Panc1 (cell line): ENCODE measurements around the gene KLF9. TPM values are rescaled to one million over a fixed set of nuclear protein-coding genes. Genes with fewer than 3 reads are reported as not detected.

ENCODE experiments used
- ATAC-seq: fragments of 200-7000 bp; cut with Tn5 transposase; 2 replicates; pipeline ENCODE4 v1.9.1; 2020; ENCODE audit warnings: mild to moderate bottlenecking, moderate library complexity
- BruUV-seq: library from RNA; stranded (reverse); fragments of 400-500 nt; replicated peaks from 2 replicates; lab custom pipeline; 2021; lab: Mats Ljungman, UMichigan
- CTCF ChIA-PET: fragments of 300-600 bp; sonication (Branson Sonifier 250); formaldehyde crosslinking; loops from one replicate; lab custom pipeline; 2022; ENCODE audit warnings: antibody characterized with exemption; lab: Charles Lee
- POLR2A ChIA-PET: fragments of 300-600 bp; sonication (Branson Sonifier 250); formaldehyde crosslinking; loops from one replicate; lab custom pipeline; 2022; ENCODE audit warnings: antibody characterized with exemption; lab: Charles Lee
- DNase-seq: peaks from one replicate; pipeline ENCODE4 v3.0.0-alpha.2; 2010; ENCODE audit warnings: low read depth, low spot score
- H3K27ac ChIP-seq: 2 replicates; pipeline ENCODE4 v1.5.1; 2011; ENCODE audit warnings: mild to moderate bottlenecking, low read length, inconsistent platforms
- H3K27me3 ChIP-seq: fragments of 200-500 bp; sonication (Bioruptor generic); 2 replicates; pipeline ENCODE4 v1.6.0; 2014; ENCODE audit warnings: low read length, inconsistent platforms; ENCODE audit not compliant: control insufficient read depth, insufficient read depth
- H3K36me3 ChIP-seq: fragments of 200-500 bp; sonication (Bioruptor generic); 2 replicates; pipeline ENCODE4 v1.5.1; 2014; ENCODE audit warnings: inconsistent platforms, mild to moderate bottlenecking, low read length, moderate library complexity; ENCODE audit not compliant: control insufficient read depth, insufficient read depth
- H3K4me1 ChIP-seq: 2 replicates; pipeline ENCODE4 v1.5.1; 2011; ENCODE audit warnings: inconsistent platforms, mild to moderate bottlenecking, low read length, moderate library complexity; ENCODE audit not compliant: control insufficient read depth, insufficient read depth
- H3K4me3 ChIP-seq, 2 experiments: 2 replicates each; pipeline ENCODE4 v1.5.1; 2011 to 2012; ENCODE audit warnings: low read depth in 2 of 2, low read length in 2 of 2, mild to moderate bottlenecking in 2 of 2, inconsistent platforms in 1 of 2, moderate library complexity in 1 of 2
- H3K9me3 ChIP-seq: fragments of 200-500 bp; sonication (Bioruptor generic); 2 replicates; pipeline ENCODE4 v1.5.1; 2014; ENCODE audit warnings: low read depth, mild to moderate bottlenecking, inconsistent platforms, low read length, moderate library complexity; ENCODE audit not compliant: control insufficient read depth, insufficient read depth
- CTCF ChIP-seq: fragments of 450-650 bp; IDR thresholded peaks from 2 replicates; pipeline ENCODE4 v1.5.1; 2017; ENCODE audit warnings: mild to moderate bottlenecking
- POLR2AphosphoS5 ChIP-seq: IDR thresholded peaks from 2 replicates; pipeline ENCODE4 v1.6.1; 2012; ENCODE audit warnings: mild to moderate bottlenecking, low read depth, low read length, moderate library complexity
- REST ChIP-seq, 2 experiments: IDR thresholded peaks; 2 replicates each; pipeline ENCODE4 v1.6.1; 2011 to 2012; ENCODE audit warnings: low read depth in 2 of 2, control low read depth in 1 of 2, low read length in 1 of 2, mild to moderate bottlenecking in 1 of 2, moderate library complexity in 1 of 2; ENCODE audit not compliant: insufficient read depth in 1 of 2
- SIN3A ChIP-seq: IDR thresholded peaks from 2 replicates; pipeline ENCODE4 v1.6.1; 2012; ENCODE audit warnings: low read depth, mild to moderate bottlenecking, low read length, moderate library complexity, borderline replicate concordance; ENCODE audit not compliant: insufficient read depth
- TCF7L2 ChIP-seq: IDR thresholded peaks from 2 replicates; pipeline ENCODE4 v1.6.1; 2011; ENCODE audit warnings: mild to moderate bottlenecking, low read depth, low read length, inconsistent platforms
- in situ Hi-C: cut with HindIII; loops from 2 replicates; pipeline ENCODE4 v1.10.0; 2016; ENCODE audit warnings: low sequenced_read_pairs, low pct_unique_long_range_greater_than_20kb
- intact Hi-C: fragments of 100-400 bp; cut with micrococcal nuclease; formaldehyde crosslinking; loops from one replicate; pipeline ENCODE4 v1.10.0; 2022; ENCODE audit not compliant: unreplicated experiment
- total RNA-seq: library from RNA; stranded (reverse); gene quantifications from one replicate; pipeline ENCODE4 v1.2.1, GENCODE V29; 2021; ENCODE audit not compliant: unreplicated experiment

Gene KLF9
- total RNA-seq, 1 experiment from 2014 or later: 0.95 TPM

GRCh38 chr9:70419556-70420440 is 5.3 kb upstream of the KLF9 start:
- Histone ChIP-seq H3K27ac (peak overlapping the region; percentile 68), H3K27me3 (no peaks in the 10 kb centered on the region), H3K36me3 (no peaks in the 10 kb centered on the region), H3K9me3 (no peaks in the 10 kb centered on the region), H3K4me3 (peak overlapping the region; percentile 44 to 66), H3K4me1 (no peaks in the 10 kb centered on the region)
- BruUV-seq: no TSS peak
- ChIA-PET POLR2A (interaction anchor here (0.6 kb wide), 1 partner anchor 18 kb away, joined by 3 read pairs; no protein-coding TSS in a partner anchor), CTCF (no interaction called here)
- DNase-seq (peak; percentile 67), ATAC-seq (peak; percentile 44)
- intact Hi-C loops (loop anchor here (5.0 kb wide), 1 partner anchor 63 kb away; no protein-coding TSS in a partner anchor), in situ Hi-C loops (no loop called here)
- TF ChIP-seq POLR2AphosphoS5: no peak
- TF ChIP-seq SIN3A: no peak
- TF ChIP-seq TCF7L2: no peak
- TF ChIP-seq REST (IDR thresholded peaks at IDR 0.05; ENCODE audit: insufficient read depth in 1 of 2, low read depth in 2 of 2, low read length in 1 of 2): no peak
- TF ChIP-seq CTCF: no peak

- no peaks in the 10 kb centered on the region for H3K4me1 ChIP-seq
- H3K27ac ChIP-seq: peak overlapping the region; percentile 68
- in situ Hi-C loops: no loop called here
- no peaks in the 10 kb centered on the region for H3K36me3 ChIP-seq
- BruUV-seq: no TSS peak
- no peak for TF ChIP-seq TCF7L2
- no peak for TF ChIP-seq REST (IDR thresholded peaks at IDR 0.05; ENCODE audit: insufficient read depth in 1 of 2, low read depth in 2 of 2, low read length in 1 of 2)
- no peak for TF ChIP-seq SIN3A
- TF ChIP-seq CTCF: no peak
- no peak for TF ChIP-seq POLR2AphosphoS5
- ChIA-PET CTCF (interaction anchor here (0.5 to 1.4 kb wide), 2 partner anchors 66 to 469 kb away, joined by 3 to 5 read pairs; no protein-coding TSS in a partner anchor), POLR2A (interaction anchor here (0.6 kb wide), 5 partner anchors 12 to 158 kb away, joined by 3 to 4 read pairs (median 3); no protein-coding TSS in a partner anchor)
- ATAC-seq: peak; percentile 78
- H3K27me3 ChIP-seq: no peaks in the 10 kb centered on the region
- no peaks in the 10 kb centered on the region for H3K9me3 ChIP-seq
- DNase-seq: peak; percentile 50
- H3K4me3 ChIP-seq: peak overlapping the region; percentile 44 to 66
- intact Hi-C loops: no loop called here
Measured at GRCh38 chr9:70418822-70419555, 4.5 kb upstream of the KLF9 start.
